Astrocyte (in vitro differentiated cells and primary cell): Measurements from ENCODE around the gene CHKA. TPM values are rescaled to one million over a fixed set of nuclear protein-coding genes. Genes with fewer than 3 reads are reported as not detected.

Source experiments
- DNase-seq: peaks from one replicate; pipeline ENCODE4 v3.0.0-alpha.2; 2010; ENCODE audit warnings: low read depth
- FAIRE-seq: peaks from 2 replicates; lab custom pipeline; 2011; peaks lifted over from hg19 to GRCh38; lab: Jason Lieb, UNC
- H2AFZ ChIP-seq: 2 replicates; pipeline ENCODE4 v1.6.0; 2012; ENCODE audit warnings: low read depth, low read length, inconsistent platforms
- H3K27ac ChIP-seq: 2 replicates; pipeline ENCODE4 v1.5.1; 2011; ENCODE audit warnings: low read depth, low read length, inconsistent platforms
- H3K27me3 ChIP-seq: 2 replicates; pipeline ENCODE4 v1.6.0; 2011; ENCODE audit warnings: low read length, inconsistent platforms; ENCODE audit not compliant: insufficient read depth
- H3K36me3 ChIP-seq: 2 replicates; pipeline ENCODE4 v1.5.1; 2011; ENCODE audit warnings: low read length, inconsistent platforms; ENCODE audit not compliant: insufficient read depth
- H3K4me1 ChIP-seq: 2 replicates; pipeline ENCODE4 v1.5.1; 2011; ENCODE audit warnings: low read length, inconsistent platforms; ENCODE audit not compliant: insufficient read depth
- H3K4me2 ChIP-seq: 2 replicates; pipeline ENCODE4 v1.6.0; 2012; ENCODE audit warnings: low read length, inconsistent platforms
- H3K4me3 ChIP-seq: 2 replicates; pipeline ENCODE4 v1.5.1; 2011; ENCODE audit warnings: low read depth, mild to moderate bottlenecking, low read length, inconsistent platforms; ENCODE audit not compliant: insufficient read depth
- H3K79me2 ChIP-seq: 2 replicates; pipeline ENCODE4 v1.6.0; 2012; ENCODE audit warnings: mild to moderate bottlenecking, low read length, inconsistent platforms; ENCODE audit not compliant: insufficient read depth
- H3K9ac ChIP-seq: 2 replicates; pipeline ENCODE4 v1.6.0; 2012; ENCODE audit warnings: mild to moderate bottlenecking, low read length, inconsistent platforms
- H3K9me3 ChIP-seq: 2 replicates; pipeline ENCODE4 v1.5.1; 2012; ENCODE audit warnings: low read depth, mild to moderate bottlenecking, low read length, inconsistent platforms; ENCODE audit not compliant: insufficient read depth
- H4K20me1 ChIP-seq: 2 replicates; pipeline ENCODE4 v1.6.0; 2012; ENCODE audit warnings: low read length, inconsistent platforms; ENCODE audit not compliant: insufficient read depth
- H3K27ac Mint-ChIP-seq: one replicate; pipeline ENCODE4 v1.8.0; 2021; ENCODE audit warnings: mild to moderate bottlenecking, mixed read lengths; ENCODE audit not compliant: unreplicated experiment
- H3K27me3 Mint-ChIP-seq: one replicate; pipeline ENCODE4 v1.8.0; 2021; ENCODE audit warnings: low read depth, mixed read lengths; ENCODE audit not compliant: unreplicated experiment
- H3K36me3 Mint-ChIP-seq: one replicate; pipeline ENCODE4 v1.8.0; 2021; ENCODE audit warnings: low read depth, mixed read lengths; ENCODE audit not compliant: unreplicated experiment
- H3K4me1 Mint-ChIP-seq: one replicate; pipeline ENCODE4 v1.8.0; 2021; ENCODE audit warnings: low read depth, mixed read lengths; ENCODE audit not compliant: unreplicated experiment
- H3K4me3 Mint-ChIP-seq: one replicate; pipeline ENCODE4 v1.8.0; 2021; ENCODE audit warnings: mild to moderate bottlenecking, moderate library complexity, mixed read lengths; ENCODE audit not compliant: unreplicated experiment
- H3K9me3 Mint-ChIP-seq: one replicate; pipeline ENCODE4 v1.8.0; 2021; ENCODE audit warnings: mild to moderate bottlenecking, mixed read lengths; ENCODE audit not compliant: unreplicated experiment
- EZH2 ChIP-seq: IDR thresholded peaks from 2 replicates; pipeline ENCODE4 v1.6.1; 2012; ENCODE audit warnings: mild to moderate bottlenecking, low read length, inconsistent platforms; ENCODE audit not compliant: insufficient read depth
- total RNA-seq: library from RNA; stranded (reverse); gene quantifications from 2 replicates; pipeline ENCODE4 v1.2.1, GENCODE V29; 2021
- TF ChIP-seq, protein P1 (sequence below): IDR thresholded peaks from 2 replicates; pipeline ENCODE4 v1.5.1; 2011; ENCODE audit warnings: low read depth, mild to moderate bottlenecking, inconsistent platforms, low read length, moderate library complexity; ENCODE audit not compliant: insufficient read depth

CHKA gene
- total RNA-seq, 1 donor from 2014 or later = 37.7 TPM

- no peak overlapping the region for H3K4me2 ChIP-seq
- no peaks in the 10 kb centered on the region for H3K36me3 ChIP-seq
- no peak overlapping the region for H3K9ac ChIP-seq
- H3K27ac ChIP-seq = no peak overlapping the region
- no peaks in the 10 kb centered on the region for H4K20me1 ChIP-seq
- Mint-ChIP-seq H3K36me3 (peaks cover 34% of the 10 kb centered on the region), H3K4me3 (no peak overlapping the region), H3K27me3 (no peaks in the 10 kb centered on the region), H3K4me1 (peaks cover 3% of the 10 kb centered on the region), H3K27ac (no peak overlapping the region), H3K9me3 (no peaks in the 10 kb centered on the region)
- no peak overlapping the region for H2AFZ ChIP-seq
- H3K4me3 ChIP-seq = no peak overlapping the region
- no peaks in the 10 kb centered on the region for H3K4me1 ChIP-seq
- DNase-seq = no peak
- FAIRE-seq = no peak
- no peak for TF ChIP-seq EZH2
- TF ChIP-seq, protein P1, sequence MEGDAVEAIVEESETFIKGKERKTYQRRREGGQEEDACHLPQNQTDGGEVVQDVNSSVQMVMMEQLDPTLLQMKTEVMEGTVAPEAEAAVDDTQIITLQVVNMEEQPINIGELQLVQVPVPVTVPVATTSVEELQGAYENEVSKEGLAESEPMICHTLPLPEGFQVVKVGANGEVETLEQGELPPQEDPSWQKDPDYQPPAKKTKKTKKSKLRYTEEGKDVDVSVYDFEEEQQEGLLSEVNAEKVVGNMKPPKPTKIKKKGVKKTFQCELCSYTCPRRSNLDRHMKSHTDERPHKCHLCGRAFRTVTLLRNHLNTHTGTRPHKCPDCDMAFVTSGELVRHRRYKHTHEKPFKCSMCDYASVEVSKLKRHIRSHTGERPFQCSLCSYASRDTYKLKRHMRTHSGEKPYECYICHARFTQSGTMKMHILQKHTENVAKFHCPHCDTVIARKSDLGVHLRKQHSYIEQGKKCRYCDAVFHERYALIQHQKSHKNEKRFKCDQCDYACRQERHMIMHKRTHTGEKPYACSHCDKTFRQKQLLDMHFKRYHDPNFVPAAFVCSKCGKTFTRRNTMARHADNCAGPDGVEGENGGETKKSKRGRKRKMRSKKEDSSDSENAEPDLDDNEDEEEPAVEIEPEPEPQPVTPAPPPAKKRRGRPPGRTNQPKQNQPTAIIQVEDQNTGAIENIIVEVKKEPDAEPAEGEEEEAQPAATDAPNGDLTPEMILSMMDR = no peak
- H3K9me3 ChIP-seq = no peaks in the 10 kb centered on the region
- H3K27me3 ChIP-seq = no peaks in the 10 kb centered on the region
- no peaks in the 10 kb centered on the region for H3K79me2 ChIP-seq
Measured at GRCh38 chr11:68076371-68077042, 44.7 kb downstream of the CHKA start.

- no peaks in the 10 kb centered on the region for H3K27me3 Mint-ChIP-seq
- H3K9me3 Mint-ChIP-seq = no peaks in the 10 kb centered on the region
- H3K36me3 Mint-ChIP-seq = peaks cover 38% of the 10 kb centered on the region
- H3K27ac ChIP-seq = no peak overlapping the region
- no peak overlapping the region for H3K4me3 ChIP-seq
- H3K4me1 ChIP-seq = no peaks in the 10 kb centered on the region
- H3K79me2 ChIP-seq = no peaks in the 10 kb centered on the region
- peaks cover 6% of the 10 kb centered on the region for H3K36me3 ChIP-seq
- H2AFZ ChIP-seq = no peak overlapping the region
- no peak overlapping the region for H3K9ac ChIP-seq
- no peak overlapping the region for H3K27ac Mint-ChIP-seq
- DNase-seq (no peak), FAIRE-seq (no peak)
- H3K4me3 Mint-ChIP-seq = no peak overlapping the region
- no peaks in the 10 kb centered on the region for H3K27me3 ChIP-seq
- H3K4me2 ChIP-seq = no peak overlapping the region
- TF ChIP-seq EZH2 = no peak
- TF ChIP-seq, protein P1 = no peak
- H3K9me3 ChIP-seq = no peaks in the 10 kb centered on the region
- H4K20me1 ChIP-seq = no peaks in the 10 kb centered on the region
- H3K4me1 Mint-ChIP-seq = no peaks in the 10 kb centered on the region
Measured at GRCh38 chr11:68074584-68075352, 46.4 kb downstream of the CHKA start.
